Endothelial cell of umbilical vein (primary cell): ENCODE results near the gene EEA1.

Experiments
- EZH2 ChIP-seq: IDR thresholded peaks from 2 replicates; pipeline ENCODE4 v1.6.1; 2012; ENCODE audit warnings: borderline replicate concordance, low read depth, mild to moderate bottlenecking, moderate library complexity, low read length, inconsistent platforms; ENCODE audit not compliant: severe bottlenecking
- JUN ChIP-seq: IDR thresholded peaks from 2 replicates; pipeline ENCODE4 v1.6.1; 2011; ENCODE audit warnings: borderline replicate concordance, low read depth; ENCODE audit not compliant: insufficient read length, insufficient read depth
- MYC ChIP-seq: IDR thresholded peaks from one replicate; pipeline ENCODE4 v1.6.1; 2011; ENCODE audit warnings: mild to moderate bottlenecking, low read depth, low read length
- POLR2A ChIP-seq: IDR thresholded peaks from 2 replicates; pipeline ENCODE4 v1.6.1; 2012; ENCODE audit warnings: low read depth, mild to moderate bottlenecking, control low read depth, low read length
- POLR2AphosphoS5 ChIP-seq: IDR thresholded peaks from 2 replicates; pipeline ENCODE4 v1.6.1; 2012; ENCODE audit warnings: low read depth, mild to moderate bottlenecking, control low read depth, low read length, moderate library complexity; ENCODE audit not compliant: insufficient read depth
- TF ChIP-seq, protein P1 (sequence below), 2 donors: IDR thresholded peaks; 1 replicate in 1 of 2; 2 replicates in 1 of 2; pipeline ENCODE4 v1.5.1; 2011; ENCODE audit warnings: low read length in 2 of 2, mild to moderate bottlenecking in 2 of 2, moderate library complexity in 2 of 2, control low read depth in 1 of 2, inconsistent platforms in 1 of 2, low read depth in 1 of 2; ENCODE audit not compliant: insufficient read depth in 1 of 2; ENCODE audit errors: extremely low read depth in 1 of 2
- TF ChIP-seq, protein P2 (sequence below): IDR thresholded peaks from 2 replicates; pipeline ENCODE4 v1.6.1; 2011; ENCODE audit not compliant: insufficient read depth, insufficient read length

- no peak for TF ChIP-seq EZH2
- TF ChIP-seq, protein P1, sequence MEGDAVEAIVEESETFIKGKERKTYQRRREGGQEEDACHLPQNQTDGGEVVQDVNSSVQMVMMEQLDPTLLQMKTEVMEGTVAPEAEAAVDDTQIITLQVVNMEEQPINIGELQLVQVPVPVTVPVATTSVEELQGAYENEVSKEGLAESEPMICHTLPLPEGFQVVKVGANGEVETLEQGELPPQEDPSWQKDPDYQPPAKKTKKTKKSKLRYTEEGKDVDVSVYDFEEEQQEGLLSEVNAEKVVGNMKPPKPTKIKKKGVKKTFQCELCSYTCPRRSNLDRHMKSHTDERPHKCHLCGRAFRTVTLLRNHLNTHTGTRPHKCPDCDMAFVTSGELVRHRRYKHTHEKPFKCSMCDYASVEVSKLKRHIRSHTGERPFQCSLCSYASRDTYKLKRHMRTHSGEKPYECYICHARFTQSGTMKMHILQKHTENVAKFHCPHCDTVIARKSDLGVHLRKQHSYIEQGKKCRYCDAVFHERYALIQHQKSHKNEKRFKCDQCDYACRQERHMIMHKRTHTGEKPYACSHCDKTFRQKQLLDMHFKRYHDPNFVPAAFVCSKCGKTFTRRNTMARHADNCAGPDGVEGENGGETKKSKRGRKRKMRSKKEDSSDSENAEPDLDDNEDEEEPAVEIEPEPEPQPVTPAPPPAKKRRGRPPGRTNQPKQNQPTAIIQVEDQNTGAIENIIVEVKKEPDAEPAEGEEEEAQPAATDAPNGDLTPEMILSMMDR (IDR thresholded peaks at IDR 0.05; ENCODE audit: extremely low read depth in 1 of 2, insufficient read depth in 1 of 2, low read depth in 1 of 2, low read length in 2 of 2), result no peak
- TF ChIP-seq, protein P2, sequence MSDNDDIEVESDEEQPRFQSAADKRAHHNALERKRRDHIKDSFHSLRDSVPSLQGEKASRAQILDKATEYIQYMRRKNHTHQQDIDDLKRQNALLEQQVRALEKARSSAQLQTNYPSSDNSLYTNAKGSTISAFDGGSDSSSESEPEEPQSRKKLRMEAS, result no peak
- TF ChIP-seq POLR2AphosphoS5, result no peak
- no peak for TF ChIP-seq POLR2A
- no peak for TF ChIP-seq JUN
- no peak for TF ChIP-seq MYC
Measured at GRCh38 chr12:92739113-92739512, 190.0 kb downstream of the EEA1 start.
